ENCODE measurements around the gene CDON. TPM values are rescaled to one million over a fixed set of nuclear protein-coding genes. Genes with fewer than 3 reads are reported as not detected.

CDON gene
- total RNA-seq, 2 donors from 2014 or later, result 5.6 to 7.3 TPM

- H3K36me3 ChIP-seq (replicated peaks in 1 of 2; ENCODE audit: insufficient read depth in 1 of 2, low read depth in 2 of 2), result no peaks in the 10 kb centered on the region
- intact Hi-C loops (cut with DNase I), result no loop called here
- no peak overlapping the region for H3K4me3 ChIP-seq
- 56 to 63% methylated on average over 4 of the region's 4 CpGs for WGBS, 2 donors
- no peak for TF ChIP-seq POLR2A (IDR thresholded peaks at IDR 0.05)
- no peak for TF ChIP-seq CTCF (IDR thresholded peaks at IDR 0.05)
- H3K4me1 ChIP-seq, result no peaks in the 10 kb centered on the region
- no peak for ATAC-seq
- no peaks in the 10 kb centered on the region for H3K9me3 ChIP-seq
- H3K27ac ChIP-seq, result no peak overlapping the region
- no peaks in the 10 kb centered on the region for H3K27me3 ChIP-seq
- no peak for DNase-seq
Observed at GRCh38 chr11:126006068-126006467, 56.6 kb downstream of the CDON start.

GRCh38 chr11:126002181-126002580 is 60.5 kb downstream of the CDON start:
- H3K4me1 ChIP-seq, result no peaks in the 10 kb centered on the region
- H3K27ac ChIP-seq, result no peak overlapping the region
- TF ChIP-seq CTCF (IDR thresholded peaks at IDR 0.05), result no peak
- TF ChIP-seq POLR2A (IDR thresholded peaks at IDR 0.05), result no peak
- DNase-seq (no peak), ATAC-seq (no peak)
- no peaks in the 10 kb centered on the region for H3K36me3 ChIP-seq (replicated peaks in 1 of 2; ENCODE audit: insufficient read depth in 1 of 2, low read depth in 2 of 2)
- 76 to 83% methylated on average over 4 of the region's 4 CpGs for WGBS, 2 donors
- no peaks in the 10 kb centered on the region for H3K27me3 ChIP-seq
- no peaks in the 10 kb centered on the region for H3K9me3 ChIP-seq
- H3K4me3 ChIP-seq, result no peak overlapping the region
- intact Hi-C loops (cut with DNase I), result no loop called here

GRCh38 chr11:125999234-125999880 is 63.3 kb downstream of the CDON start:
- DNase-seq (no peak), ATAC-seq (no peak)
- H3K36me3 ChIP-seq (replicated peaks in 1 of 2; ENCODE audit: insufficient read depth in 1 of 2, low read depth in 2 of 2), result no peaks in the 10 kb centered on the region
- TF ChIP-seq POLR2A (IDR thresholded peaks at IDR 0.05), result no peak
- TF ChIP-seq CTCF (IDR thresholded peaks at IDR 0.05), result no peak
- no peak overlapping the region for H3K27ac ChIP-seq
- no peaks in the 10 kb centered on the region for H3K27me3 ChIP-seq
- H3K4me1 ChIP-seq, result no peaks in the 10 kb centered on the region
- intact Hi-C loops (cut with DNase I), result no loop called here
- H3K9me3 ChIP-seq, result no peaks in the 10 kb centered on the region
- H3K4me3 ChIP-seq, result no peak overlapping the region
- 71 to 79% methylated on average over 6 of the region's 6 CpGs for WGBS, 2 donors

- TF ChIP-seq CTCF (IDR thresholded peaks at IDR 0.05) (no peak), POLR2A (IDR thresholded peaks at IDR 0.05) (no peak)
- Histone ChIP-seq H3K4me3 (no peak overlapping the region), H3K27ac (no peak overlapping the region), H3K27me3 (no peaks in the 10 kb centered on the region), H3K4me1 (no peaks in the 10 kb centered on the region), H3K36me3 (replicated peaks in 1 of 2; ENCODE audit: insufficient read depth in 1 of 2, low read depth in 2 of 2) (no peaks in the 10 kb centered on the region), H3K9me3 (no peaks in the 10 kb centered on the region)
- intact Hi-C loops (cut with DNase I), result no loop called here
- WGBS, 2 donors, result 89 to 95% methylated on average over 5 of the region's 5 CpGs
- DNase-seq, result no peak
- no peak for ATAC-seq
Observed at GRCh38 chr11:125998267-125998666, 64.4 kb downstream of the CDON start.

- Histone ChIP-seq H3K4me1 (no peaks in the 10 kb centered on the region), H3K4me3 (no peak overlapping the region), H3K9me3 (no peaks in the 10 kb centered on the region), H3K27ac (no peak overlapping the region), H3K36me3 (replicated peaks in 1 of 2; ENCODE audit: insufficient read depth in 1 of 2, low read depth in 2 of 2) (no peaks in the 10 kb centered on the region), H3K27me3 (no peaks in the 10 kb centered on the region)
- DNase-seq (peak in 1 of 4 donors; percentile 7), ATAC-seq (no peak)
- intact Hi-C loops (cut with DNase I), result no loop called here
- TF ChIP-seq POLR2A (IDR thresholded peaks at IDR 0.05) (no peak), CTCF (IDR thresholded peaks at IDR 0.05) (no peak)
- WGBS, 2 donors, result 79 to 82% methylated on average over 5 of the region's 5 CpGs
Observed at GRCh38 chr11:125995313-125995712, 67.4 kb downstream of the CDON start.

All from body of pancreas (tissue), 4 donors.